Measurements from ENCODE around the gene KPNB1. TPM values are rescaled to one million over a fixed set of nuclear protein-coding genes. Genes with fewer than 3 reads are reported as not detected.

KPNB1 gene
- 100 to 1,000 TPM; 185 to 268 (median 214) TPM for total RNA-seq
- 100 to 1,000 TPM in 1 of 3 donors, 10 to 100 TPM in 2; 23.4 to 103 (median 39.1) TPM for polyA plus RNA-seq

- H3K4me1 ChIP-seq = peaks cover 0 to 45% (median 36%) of the 10 kb centered on the region in 4 donors
- peak within 1 kb of the TSS; percentile 96 to 97 (median 96) for H3K27ac ChIP-seq
- TF ChIP-seq, protein P1, sequence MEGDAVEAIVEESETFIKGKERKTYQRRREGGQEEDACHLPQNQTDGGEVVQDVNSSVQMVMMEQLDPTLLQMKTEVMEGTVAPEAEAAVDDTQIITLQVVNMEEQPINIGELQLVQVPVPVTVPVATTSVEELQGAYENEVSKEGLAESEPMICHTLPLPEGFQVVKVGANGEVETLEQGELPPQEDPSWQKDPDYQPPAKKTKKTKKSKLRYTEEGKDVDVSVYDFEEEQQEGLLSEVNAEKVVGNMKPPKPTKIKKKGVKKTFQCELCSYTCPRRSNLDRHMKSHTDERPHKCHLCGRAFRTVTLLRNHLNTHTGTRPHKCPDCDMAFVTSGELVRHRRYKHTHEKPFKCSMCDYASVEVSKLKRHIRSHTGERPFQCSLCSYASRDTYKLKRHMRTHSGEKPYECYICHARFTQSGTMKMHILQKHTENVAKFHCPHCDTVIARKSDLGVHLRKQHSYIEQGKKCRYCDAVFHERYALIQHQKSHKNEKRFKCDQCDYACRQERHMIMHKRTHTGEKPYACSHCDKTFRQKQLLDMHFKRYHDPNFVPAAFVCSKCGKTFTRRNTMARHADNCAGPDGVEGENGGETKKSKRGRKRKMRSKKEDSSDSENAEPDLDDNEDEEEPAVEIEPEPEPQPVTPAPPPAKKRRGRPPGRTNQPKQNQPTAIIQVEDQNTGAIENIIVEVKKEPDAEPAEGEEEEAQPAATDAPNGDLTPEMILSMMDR (IDR thresholded peaks at IDR 0.05) = no peak
- TF ChIP-seq POLR2AphosphoS5 (IDR thresholded peaks at IDR 0.05) (peak in 3 of 4 donors; percentile 85 to 91 (median 90)), POLR2A (IDR thresholded peaks at IDR 0.05) (peak in 1 of 2 donors; percentile 46)
- peaks cover 4 to 29% (median 18%) of the 10 kb centered on the region in 4 donors for H3K36me3 ChIP-seq
- intact Hi-C loops (cut with DNase I) = no loop called here
- WGBS, 2 donors = 0% methylated on average over 74 of the region's 74 CpGs
- H3K9me3 ChIP-seq = no peaks in the 10 kb centered on the region
- H3K4me3 ChIP-seq = peak within 1 kb of the TSS; percentile 66 to 100 (median 90)
- H3K27me3 ChIP-seq = no peaks in the 10 kb centered on the region
- peak; percentile 100 for DNase-seq
These were observed at the start of gene KPNB1 for GRCh38 chr17:47649153-47649971. TSS of gene KPNB1 (plus strand) at chr17:47649919. CDS start at chr17:47650245, 326 bp downstream.

DNA sequence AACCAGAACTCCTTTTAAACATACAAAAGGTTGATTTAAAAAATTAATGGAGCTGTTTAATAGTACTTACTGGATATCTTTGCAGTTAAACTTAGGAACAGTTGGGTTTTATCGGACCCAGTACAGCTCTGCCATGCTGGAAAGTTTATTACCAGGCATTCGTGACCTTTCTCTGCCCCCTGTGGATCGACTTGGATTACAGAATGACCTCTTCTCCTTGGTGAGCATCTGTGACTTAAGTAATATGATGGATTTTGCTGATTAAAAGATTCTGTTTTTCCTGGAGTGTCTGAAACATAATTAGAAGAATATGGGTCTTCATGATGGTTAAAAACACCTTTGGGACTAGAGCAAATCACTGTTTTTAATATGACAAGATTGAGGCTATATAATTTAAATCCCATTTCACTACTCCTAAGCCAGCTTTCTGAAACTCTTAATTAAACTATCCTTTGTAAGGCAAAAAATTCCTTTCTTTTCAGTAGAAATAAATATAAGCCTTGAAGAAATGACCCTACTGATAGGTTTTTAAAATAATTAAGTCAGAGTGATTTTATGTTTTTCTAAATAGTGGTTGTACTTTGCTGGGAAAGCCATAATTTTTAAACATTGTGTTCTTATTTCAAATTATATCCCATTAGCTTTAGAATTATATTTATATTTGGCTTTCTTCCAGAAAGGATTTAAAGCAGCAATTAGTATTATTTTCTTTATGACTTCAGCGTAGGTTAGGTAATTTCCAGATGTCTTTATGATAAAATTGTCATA lies 45.7 kb upstream of the KPNB1 start:
- peak overlapping the region in 2 of 4 donors; percentile 8 to 15 for H3K27ac ChIP-seq
- peaks cover 0 to 7% (median 4%) of the 10 kb centered on the region in 4 donors for H3K4me1 ChIP-seq
- WGBS, 2 donors = 57 to 67% methylated on average over 4 of the region's 4 CpGs
- peaks cover 15 to 86% (median 37%) of the 10 kb centered on the region in 4 donors for H3K36me3 ChIP-seq
- no peaks in the 10 kb centered on the region for H3K9me3 ChIP-seq
- DNase-seq = no peak
- intact Hi-C loops (cut with DNase I) = no loop called here
- H3K27me3 ChIP-seq = no peaks in the 10 kb centered on the region
- no peak overlapping the region for H3K4me3 ChIP-seq
- TF ChIP-seq, protein P1 (IDR thresholded peaks at IDR 0.05) = no peak
- TF ChIP-seq EP300 (IDR thresholded peaks at IDR 0.05) (no peak), POLR2A (IDR thresholded peaks at IDR 0.05) (no peak), POLR2AphosphoS5 (IDR thresholded peaks at IDR 0.05) (no peak)

DNA sequence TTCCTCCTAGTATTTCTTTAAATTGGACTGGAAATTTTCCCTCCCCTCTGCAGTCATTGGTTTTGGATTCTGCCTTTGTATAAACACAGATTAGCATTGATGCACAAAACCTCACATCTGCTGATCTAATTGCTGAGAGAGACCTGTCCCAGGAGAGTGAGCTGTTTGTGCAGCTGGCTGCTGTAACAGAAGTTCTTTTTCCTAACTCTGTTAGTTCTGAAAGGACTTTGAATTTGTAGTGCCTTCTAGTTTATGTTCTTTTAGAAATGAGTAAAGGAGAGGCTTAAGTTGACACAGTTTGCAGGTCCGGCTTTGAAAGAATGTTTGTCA lies 45.2 kb upstream of the KPNB1 start:
- no peak for TF ChIP-seq EP300 (IDR thresholded peaks at IDR 0.05)
- no peak for TF ChIP-seq POLR2A (IDR thresholded peaks at IDR 0.05)
- TF ChIP-seq POLR2AphosphoS5 (IDR thresholded peaks at IDR 0.05) = no peak
- TF ChIP-seq, protein P1 (IDR thresholded peaks at IDR 0.05) = no peak
- WGBS, 2 donors = 76 to 82% methylated on average over 1 of the region's 1 CpG

GRCh38 chr17:47605011-47605410 lies 44.7 kb upstream of the KPNB1 start:
- no peak for DNase-seq
- 62 to 74% methylated on average over 1 of the region's 1 CpG for WGBS, 2 donors
- H3K4me1 ChIP-seq = peaks cover 0 to 7% (median 4%) of the 10 kb centered on the region in 4 donors
- TF ChIP-seq, protein P1 (IDR thresholded peaks at IDR 0.05) = no peak
- TF ChIP-seq POLR2A (IDR thresholded peaks at IDR 0.05) (no peak), POLR2AphosphoS5 (IDR thresholded peaks at IDR 0.05) (no peak), EP300 (IDR thresholded peaks at IDR 0.05) (no peak)
- intact Hi-C loops (cut with DNase I) = no loop called here
- no peaks in the 10 kb centered on the region for H3K9me3 ChIP-seq
- H3K4me3 ChIP-seq = no peak overlapping the region
- H3K27me3 ChIP-seq = no peaks in the 10 kb centered on the region
- H3K27ac ChIP-seq = peak overlapping the region in 1 of 4 donors; percentile 25
- peaks cover 10 to 82% (median 31%) of the 10 kb centered on the region in 4 donors for H3K36me3 ChIP-seq

More for the DNA sequence above, 45.2 kb upstream of the KPNB1 start:
- intact Hi-C loops (cut with DNase I) = no loop called here
- Histone ChIP-seq H3K27ac (peak overlapping the region in 1 of 4 donors; percentile 8), H3K36me3 (peaks cover 15 to 86% (median 35%) of the 10 kb centered on the region in 4 donors), H3K27me3 (no peaks in the 10 kb centered on the region), H3K9me3 (no peaks in the 10 kb centered on the region), H3K4me3 (no peak overlapping the region), H3K4me1 (peaks cover 0 to 7% (median 4%) of the 10 kb centered on the region in 4 donors)
- no peak for DNase-seq
